ENCODE data around the gene TFDP2.

GRCh38 chr3:142022381-142022780 is 127.0 kb downstream of the TFDP2 start:
- TF ChIP-seq CTCF (IDR thresholded peaks at IDR 0.05) (peak in 3 of 6 experiments; percentile 35 to 66 (median 39)), POLR2A (IDR thresholded peaks at IDR 0.05) (no peak)
